HG03280 (cell line): ENCODE measurements around the gene DYNLT1.
"Not testable (repeated sequence)": the region's sequence is repeated elsewhere in the genome, so short reads cannot be mapped to it uniquely, and the experiment has no call there.

Experiments used
- ATAC-seq: cut with Tn5 transposase; IDR thresholded peaks from one replicate; pipeline ENCODE4 v1.9.1; 2021; ENCODE audit warnings: mild to moderate bottlenecking, moderate library complexity; ENCODE audit not compliant: unreplicated experiment

Gene DYNLT1

GRCh38 chr6:158642097-158642601, 2.4 kb downstream of the DYNLT1 start:
- ATAC-seq: no peak

- no peak for ATAC-seq
Measured at GRCh38 chr6:158640519-158640918, 4.0 kb downstream of the DYNLT1 start.

- no peak for ATAC-seq
Measured at GRCh38 chr6:158639056-158639455, 5.5 kb downstream of the DYNLT1 start.

DNA sequence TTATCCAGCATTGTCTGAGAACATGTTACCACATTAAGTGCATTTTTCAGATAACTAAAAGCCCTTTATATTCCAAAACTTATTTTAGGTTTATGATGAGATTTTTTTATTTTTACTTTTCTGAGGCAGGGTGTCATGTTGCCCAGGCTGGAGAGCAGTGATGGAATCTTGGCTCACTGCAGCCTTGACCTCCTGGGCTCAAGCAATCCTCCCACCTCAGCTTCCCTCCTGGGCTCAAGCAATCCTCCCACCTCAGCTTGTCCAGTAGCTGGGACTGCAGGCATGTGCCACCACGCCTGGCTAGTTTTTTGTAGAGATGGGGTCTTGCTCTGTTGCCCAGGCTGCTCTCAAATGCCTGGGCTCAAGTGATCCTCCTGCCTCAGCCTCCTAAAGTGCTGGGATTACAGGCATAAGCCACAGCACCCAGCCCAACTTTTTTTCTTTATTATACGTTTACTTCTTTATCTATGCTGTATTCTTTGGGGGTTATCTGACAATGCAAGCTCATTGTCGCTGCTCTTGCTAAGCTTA, 6.2 kb downstream of the DYNLT1 start:
- no peak for ATAC-seq

DNA sequence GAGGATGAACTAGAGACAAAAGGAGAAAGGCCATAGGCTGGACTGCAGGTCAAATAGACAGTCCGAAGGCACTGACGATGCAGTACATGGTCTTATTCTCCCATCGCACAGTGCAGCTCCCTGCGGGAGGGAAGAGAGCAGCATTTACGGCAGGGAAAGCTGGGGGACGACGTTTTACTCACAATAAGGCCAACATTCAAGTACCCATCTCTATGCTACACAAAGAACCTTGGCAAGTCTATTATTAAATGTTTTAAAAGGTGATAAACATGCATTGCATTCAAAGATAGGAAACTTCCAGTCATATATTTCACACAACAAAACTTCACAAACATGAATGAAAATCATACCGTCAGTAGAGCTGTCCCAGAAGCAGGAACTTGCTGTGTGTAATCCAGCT, 7.8 kb downstream of the DYNLT1 start:
- ATAC-seq: no peak

DNA sequence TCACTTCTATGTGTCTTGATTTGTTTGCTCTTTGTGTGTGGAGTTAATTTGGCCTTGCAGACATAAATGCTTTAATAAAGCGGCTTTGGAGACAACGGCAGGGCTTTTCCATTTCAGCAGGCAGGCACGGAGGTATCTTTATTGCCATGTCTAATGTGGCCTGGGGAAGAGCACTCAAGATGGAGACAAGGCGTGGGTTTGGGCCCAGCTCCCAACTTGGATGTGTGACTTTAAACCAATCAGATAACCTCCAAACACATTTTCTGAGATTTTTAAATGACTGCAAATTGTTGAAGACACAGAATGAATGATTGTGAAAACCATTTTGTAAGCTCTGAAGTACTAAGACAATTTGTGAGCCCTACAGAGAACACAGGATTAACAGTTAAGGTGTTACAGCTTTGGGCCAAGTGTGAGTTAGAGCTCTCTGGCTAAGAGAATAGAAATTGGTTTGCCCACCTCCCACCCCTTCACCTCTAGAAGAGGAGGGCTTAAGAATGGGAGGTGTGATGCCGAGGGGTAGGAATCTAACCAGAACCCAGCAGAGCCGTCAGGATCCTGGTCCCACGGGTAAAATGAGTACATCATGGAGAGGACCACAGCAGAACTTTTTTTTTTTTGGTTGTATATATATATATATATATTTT, 9.0 kb downstream of the DYNLT1 start:
- no peak for ATAC-seq

GRCh38 chr6:158634695-158635426, 9.7 kb downstream of the DYNLT1 start:
- ATAC-seq: no peak

DNA sequence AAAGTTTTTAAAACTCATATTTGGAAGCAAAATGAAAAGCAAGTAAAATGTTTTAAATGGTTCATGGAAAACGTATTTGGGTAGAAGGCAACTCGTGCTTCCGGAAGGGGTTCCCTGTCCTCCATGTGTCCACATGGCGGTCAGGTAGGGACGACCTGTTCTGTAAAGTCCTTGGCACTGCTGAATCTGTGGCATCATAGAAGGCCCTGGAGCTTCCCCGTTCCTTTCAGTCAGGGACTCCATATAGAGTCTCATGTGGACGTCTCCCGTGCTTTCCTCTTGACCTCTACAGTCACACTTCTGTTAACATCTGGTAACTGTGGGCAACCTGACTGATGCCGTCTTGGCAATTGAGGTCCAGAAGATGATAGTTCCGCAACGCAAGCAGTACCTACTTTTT, 11.4 kb downstream of the DYNLT1 start:
- no peak for ATAC-seq

GRCh38 chr6:158632538-158633119, 11.9 kb downstream of the DYNLT1 start:
- not testable (repeated sequence) for ATAC-seq

DNA sequence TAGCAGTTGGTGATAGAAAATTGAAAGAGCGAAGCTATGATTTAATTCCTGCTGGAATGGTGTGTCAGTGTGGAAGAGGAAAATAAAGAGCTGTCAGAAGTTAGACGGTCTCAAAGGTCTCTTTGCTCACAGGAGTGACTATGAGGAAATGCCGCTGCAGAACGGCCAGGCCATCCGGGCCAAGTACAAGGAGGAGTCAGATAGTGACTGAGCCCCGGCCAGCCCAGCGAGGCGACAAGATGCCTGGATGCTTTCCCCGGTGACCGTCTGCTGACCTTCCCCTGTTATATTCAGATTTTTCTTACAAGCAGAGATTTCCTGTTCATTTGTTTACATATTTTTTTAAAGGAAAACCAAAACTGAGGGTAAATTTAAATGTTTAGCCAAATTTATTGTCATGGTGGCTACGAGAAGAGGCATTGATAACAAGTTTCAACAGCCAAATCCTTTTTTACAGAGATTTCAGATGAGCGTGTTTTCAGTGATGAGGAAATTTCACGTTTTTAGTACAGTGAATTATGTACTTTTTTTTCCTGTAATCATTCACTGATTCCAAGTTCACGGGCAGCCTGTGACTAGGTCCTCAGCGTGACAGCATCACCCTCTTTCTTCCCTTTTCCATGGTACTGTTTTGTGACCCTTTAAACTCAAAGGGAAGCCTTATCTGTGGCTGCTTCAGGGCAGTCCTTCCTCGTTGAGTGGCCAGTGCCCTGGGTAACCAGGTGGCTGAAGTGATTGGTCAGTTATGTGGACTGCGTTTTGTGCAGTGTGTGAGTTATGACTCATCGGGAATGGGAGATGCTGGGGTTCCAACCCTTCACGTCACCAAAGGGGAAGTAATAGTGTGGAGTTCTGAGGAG, 12.6 kb downstream of the DYNLT1 start:
- no peak for ATAC-seq

DNA sequence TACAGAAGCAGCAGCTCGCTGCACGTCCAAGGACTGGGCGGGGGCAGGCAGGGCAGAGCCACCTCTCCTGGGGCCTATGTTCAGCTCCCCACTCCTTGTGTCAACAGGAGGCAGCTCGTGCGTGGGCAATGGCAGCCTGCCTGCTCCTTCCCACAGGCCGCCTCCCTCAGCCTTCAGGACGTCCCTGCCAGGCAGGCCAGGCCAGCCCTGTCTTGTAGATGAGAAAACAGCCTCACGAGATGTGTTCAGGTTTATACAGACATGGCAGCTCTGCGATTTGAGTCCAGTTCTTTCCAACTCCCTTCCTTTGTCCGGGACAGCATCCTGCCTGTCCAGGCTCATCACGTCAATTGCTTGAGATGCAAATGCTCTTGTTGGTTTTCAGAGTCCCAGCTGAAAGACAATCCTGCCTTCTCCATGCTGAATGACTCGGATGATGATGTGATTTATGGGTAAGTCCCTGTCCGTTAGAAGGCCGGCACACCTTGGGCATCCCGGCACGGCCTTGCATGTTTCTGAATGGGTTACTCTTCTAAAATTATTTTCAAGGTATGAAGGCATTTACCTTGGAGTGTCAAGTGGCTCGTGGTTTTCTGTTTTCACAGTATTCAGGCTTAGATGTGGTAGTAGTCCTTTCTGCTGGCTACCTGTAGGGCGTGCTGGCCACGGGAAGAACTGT, 13.5 kb downstream of the DYNLT1 start:
- ATAC-seq: no peak

DNA sequence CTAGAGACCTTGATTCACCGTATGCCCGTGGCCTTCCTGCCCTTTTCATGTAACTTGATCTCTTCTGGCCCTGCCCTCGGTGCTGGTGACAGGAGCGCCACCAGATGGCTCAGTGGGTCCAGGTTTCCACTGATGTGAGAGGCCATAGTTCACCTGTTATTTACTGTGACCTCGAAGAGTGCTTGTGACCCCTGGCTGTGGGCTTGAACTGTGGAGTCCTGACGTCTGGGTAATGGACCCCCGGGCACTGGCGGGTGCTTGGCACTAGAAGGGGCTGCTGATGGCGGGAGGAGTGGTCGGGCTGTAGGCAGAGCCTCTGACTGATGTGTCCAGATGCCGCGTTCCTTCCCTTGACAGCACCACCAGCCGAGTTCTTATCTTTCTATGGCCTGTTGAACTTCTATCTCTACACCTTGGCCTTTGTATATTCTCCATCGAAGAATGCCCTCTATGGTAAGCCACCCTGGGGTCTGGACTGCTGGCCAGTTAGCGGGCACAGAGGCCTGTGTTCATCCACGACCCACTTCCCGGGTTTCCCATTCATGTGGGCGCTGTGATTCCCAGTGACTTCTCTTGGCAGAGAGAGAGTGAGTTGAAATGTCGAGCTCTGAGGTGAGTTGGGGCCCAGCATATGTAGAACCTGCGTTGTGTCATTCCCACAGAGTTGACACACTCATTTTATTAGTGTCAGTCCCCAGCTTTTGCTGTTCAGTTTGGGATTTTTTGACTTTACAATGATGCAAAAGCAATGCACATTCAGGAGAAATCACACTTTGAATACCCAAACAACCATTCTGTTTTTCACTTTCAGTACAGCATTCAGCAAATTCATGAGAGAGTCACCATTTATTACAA, 14.9 kb downstream of the DYNLT1 start:
- no peak for ATAC-seq

DNA sequence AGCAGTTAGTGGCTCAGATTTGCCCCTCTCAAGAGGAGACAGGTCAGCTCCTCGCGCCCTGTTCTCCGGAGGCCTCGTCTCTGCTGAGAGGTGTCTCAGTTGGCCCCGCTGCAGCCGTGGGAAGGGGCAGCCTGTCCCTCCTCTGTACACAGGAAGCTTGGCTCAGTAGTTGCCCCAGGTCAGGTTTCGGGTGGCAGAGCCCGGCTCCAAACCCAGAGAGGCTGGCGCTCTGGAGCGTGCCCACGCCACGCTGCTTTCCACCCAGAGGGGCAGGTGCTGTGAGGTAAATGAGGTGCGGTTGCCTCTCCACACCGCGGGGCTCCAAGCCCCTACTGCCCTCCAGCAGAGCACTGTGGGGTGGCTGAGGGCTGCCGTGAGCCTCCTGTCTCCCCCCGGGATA, 16.0 kb downstream of the DYNLT1 start:
- no peak for ATAC-seq

DNA sequence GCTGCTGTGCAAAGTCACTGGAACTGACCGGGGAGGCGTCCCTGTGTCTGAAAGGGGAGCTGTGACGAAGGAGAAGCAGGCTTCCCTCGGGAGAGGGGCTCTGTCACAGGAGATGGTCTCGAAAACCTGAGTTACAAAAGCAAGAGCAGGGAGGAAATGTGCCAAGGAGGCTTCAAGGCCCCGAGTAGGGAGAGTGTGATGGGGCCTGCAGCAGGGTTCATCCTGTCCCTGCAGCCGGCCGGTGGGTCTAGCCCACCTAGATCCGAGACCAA, 16.7 kb downstream of the DYNLT1 start:
- no peak for ATAC-seq

- ATAC-seq: no peak
Measured at GRCh38 chr6:158627168-158627939, 17.2 kb downstream of the DYNLT1 start.

DNA sequence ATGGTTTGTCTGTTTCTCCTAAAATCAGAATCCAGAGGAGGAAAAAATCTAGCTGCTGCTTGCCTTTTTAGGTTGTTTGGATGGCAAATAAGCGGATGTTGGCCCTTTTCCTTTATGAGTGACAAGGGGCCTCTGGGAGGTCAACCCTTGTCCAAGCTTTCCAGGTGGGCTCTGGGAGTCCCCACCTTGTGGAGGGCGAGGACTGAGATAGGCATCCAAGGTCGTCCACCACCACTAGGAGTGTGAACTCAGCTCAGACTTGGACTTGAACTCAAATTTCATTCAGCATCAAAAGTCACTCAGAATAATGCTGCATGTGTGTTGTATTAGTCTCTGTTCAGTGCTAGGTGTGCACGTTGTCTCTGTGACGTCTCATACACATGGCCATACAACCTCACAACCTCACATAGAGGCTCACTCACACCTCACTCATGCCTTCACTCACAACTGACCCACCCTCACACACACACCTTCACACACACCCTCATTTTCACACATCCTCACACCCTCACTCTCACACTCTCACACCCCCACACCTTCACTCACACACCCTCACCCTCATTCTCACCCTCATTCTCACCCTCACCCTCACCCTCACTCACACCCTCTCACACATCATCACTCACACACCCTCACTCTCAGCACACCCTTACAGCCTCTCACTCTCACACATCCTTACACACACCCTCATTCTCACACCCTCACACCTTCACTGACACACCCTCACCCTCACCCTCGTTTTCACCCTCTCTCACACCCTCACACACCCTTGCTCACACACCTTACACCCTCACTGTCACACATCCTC, 18.0 kb downstream of the DYNLT1 start:
- ATAC-seq: no peak

DNA sequence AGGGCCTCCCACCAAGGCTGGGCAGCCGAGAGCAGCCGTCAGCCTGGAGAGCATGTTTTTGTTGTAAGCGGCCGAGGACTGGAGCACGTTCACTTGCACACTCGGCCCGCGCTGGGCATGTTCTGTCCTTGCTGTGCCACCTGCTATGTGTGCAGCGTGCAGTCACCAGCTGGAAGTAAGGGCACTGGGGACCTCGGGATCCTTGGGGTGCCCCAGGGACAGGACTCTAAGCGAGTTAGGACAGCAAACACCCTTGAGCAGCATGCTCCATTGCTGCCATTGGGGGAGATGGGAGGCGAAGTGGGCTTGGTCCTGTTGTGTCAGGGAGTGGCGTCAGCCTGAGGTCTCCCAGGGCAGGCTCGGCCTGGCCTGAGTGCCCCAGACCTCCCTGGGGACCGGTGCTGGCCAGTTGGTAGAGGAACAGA, 18.6 kb downstream of the DYNLT1 start:
- no peak for ATAC-seq
